Prostate gland (tissue), 2 donors: ENCODE results near the gene LRP8. TPM values are rescaled to one million over a fixed set of nuclear protein-coding genes. Genes with fewer than 3 reads are reported as not detected.

ENCODE experiments used
- DNase-seq: peaks from one replicate; pipeline ENCODE4 v3.0.0-alpha.2; 2019; ENCODE audit warnings: low spot score
- H3K27ac ChIP-seq, 2 donors: fragments of 200-600 bp; sonication (generic); 2 replicates each; pipeline ENCODE4 v1.5.1; 2017 to 2019
- H3K27me3 ChIP-seq: fragments of 200-600 bp; sonication (generic); replicated peaks from 2 replicates; pipeline ENCODE4 v1.5.1; 2019; ENCODE audit not compliant: insufficient read depth
- H3K36me3 ChIP-seq, 2 donors: fragments of 200-600 bp; sonication (generic); 1 replicate in 1 of 2; 2 replicates in 1 of 2; pipeline versions ENCODE4 v1.5.1 to v1.8.1; 2017 to 2019
- H3K4me1 ChIP-seq: fragments of 200-600 bp; sonication (generic); replicated peaks from 2 replicates; pipeline ENCODE4 v1.5.1; 2019
- H3K4me3 ChIP-seq, 2 donors: fragments of 200-600 bp; sonication (generic); 2 replicates each; pipeline ENCODE4 v1.5.1; 2017 to 2019
- H3K9me3 ChIP-seq: fragments of 200-600 bp; sonication (generic); 2 replicates; pipeline ENCODE4 v1.5.1; 2017
- POLR2A ChIP-seq: fragments of 450-650 bp; IDR thresholded peaks from one replicate; pipeline ENCODE4 v1.6.1; 2016; ENCODE audit warnings: antibody characterized with exemption, mild to moderate bottlenecking
- POLR2AphosphoS5 ChIP-seq: sonication (generic); formaldehyde crosslinking; IDR thresholded peaks from one replicate; pipeline ENCODE4 v1.6.1; 2017; ENCODE audit warnings: antibody characterized with exemption
- WGBS: methylation state at CpG from one replicate; pipeline ENCODE4 v1.1.5; 2018; 5-methylcytosine and 5-hydroxymethylcytosine counted together
- intact Hi-C: fragments of 100-400 bp; cut with DNase I; formaldehyde crosslinking; loops from one replicate; pipeline ENCODE4 v1.14.2; 2022
- total RNA-seq, 2 donors: library from RNA; depleted of rRNA; stranded (reverse); fragments of >200 nt; gene quantifications; one replicate each; pipeline ENCODE4 v1.1.0, GENCODE V29; 2016
- TF ChIP-seq, protein P1 (sequence below), 4 experiments: fragments of 200-600 bp in 2 of 4; fragments of 450-650 bp in 2 of 4; sonication (generic) in 2 of 4; IDR thresholded peaks; 1 replicate in 3 of 4; 2 replicates in 1 of 4; pipeline ENCODE4 v1.5.1; 2016 to 2019; ENCODE audit warnings: antibody characterized with exemption in 4 of 4, mild to moderate bottlenecking in 2 of 4, moderate library complexity in 2 of 4

The LRP8 gene
- total RNA-seq, 2 donors from 2014 or later = 6.7 to 130 TPM

GRCh38 chr1:53255031-53255430 is 72.8 kb downstream of the LRP8 start:
- TF ChIP-seq POLR2A (no peak), POLR2AphosphoS5 (no peak)
- TF ChIP-seq, protein P1, sequence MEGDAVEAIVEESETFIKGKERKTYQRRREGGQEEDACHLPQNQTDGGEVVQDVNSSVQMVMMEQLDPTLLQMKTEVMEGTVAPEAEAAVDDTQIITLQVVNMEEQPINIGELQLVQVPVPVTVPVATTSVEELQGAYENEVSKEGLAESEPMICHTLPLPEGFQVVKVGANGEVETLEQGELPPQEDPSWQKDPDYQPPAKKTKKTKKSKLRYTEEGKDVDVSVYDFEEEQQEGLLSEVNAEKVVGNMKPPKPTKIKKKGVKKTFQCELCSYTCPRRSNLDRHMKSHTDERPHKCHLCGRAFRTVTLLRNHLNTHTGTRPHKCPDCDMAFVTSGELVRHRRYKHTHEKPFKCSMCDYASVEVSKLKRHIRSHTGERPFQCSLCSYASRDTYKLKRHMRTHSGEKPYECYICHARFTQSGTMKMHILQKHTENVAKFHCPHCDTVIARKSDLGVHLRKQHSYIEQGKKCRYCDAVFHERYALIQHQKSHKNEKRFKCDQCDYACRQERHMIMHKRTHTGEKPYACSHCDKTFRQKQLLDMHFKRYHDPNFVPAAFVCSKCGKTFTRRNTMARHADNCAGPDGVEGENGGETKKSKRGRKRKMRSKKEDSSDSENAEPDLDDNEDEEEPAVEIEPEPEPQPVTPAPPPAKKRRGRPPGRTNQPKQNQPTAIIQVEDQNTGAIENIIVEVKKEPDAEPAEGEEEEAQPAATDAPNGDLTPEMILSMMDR (IDR thresholded peaks at IDR 0.05) = no peak
- Histone ChIP-seq H3K36me3 (no peaks in the 10 kb centered on the region), H3K27ac (no peak overlapping the region), H3K4me1 (no peaks in the 10 kb centered on the region), H3K27me3 (no peaks in the 10 kb centered on the region), H3K4me3 (no peak overlapping the region), H3K9me3 (no peaks in the 10 kb centered on the region)
- DNase-seq = no peak
- intact Hi-C loops = no loop called here
- 97% methylated on average over 4 of the region's 4 CpGs for WGBS

DNA sequence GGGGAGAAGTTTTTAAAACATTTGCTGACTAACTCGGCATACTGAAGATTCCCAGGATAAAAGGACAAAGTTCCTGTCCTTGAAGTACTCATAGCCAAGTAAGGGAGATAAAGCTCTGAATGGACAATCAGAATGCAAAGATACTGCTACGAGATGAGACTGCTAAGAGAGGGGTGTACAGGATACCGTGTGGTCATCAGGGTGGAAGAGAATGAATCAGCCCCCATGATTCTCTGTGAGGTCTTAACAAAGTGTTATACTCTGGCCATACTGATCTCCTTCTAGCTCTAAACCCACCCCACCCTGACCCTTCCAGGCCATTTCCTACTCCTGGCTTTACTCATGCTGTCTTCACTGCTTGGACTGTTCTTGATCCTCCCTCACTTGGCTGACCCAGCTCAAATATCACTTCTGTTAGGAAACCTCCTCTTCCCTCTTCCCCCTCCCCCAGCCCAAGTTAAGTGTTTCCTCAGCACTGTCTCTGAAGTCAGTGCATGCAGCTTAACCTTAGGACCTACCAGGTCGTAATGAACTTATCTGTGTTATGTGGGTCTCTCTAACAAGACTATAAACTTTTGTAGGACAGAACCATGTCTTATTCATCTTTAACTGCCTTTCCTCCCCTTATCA is 73.7 kb downstream of the LRP8 start:
- no peak overlapping the region for H3K4me3 ChIP-seq
- intact Hi-C loops = no loop called here
- 82% methylated on average over 4 of the region's 4 CpGs for WGBS

DNA sequence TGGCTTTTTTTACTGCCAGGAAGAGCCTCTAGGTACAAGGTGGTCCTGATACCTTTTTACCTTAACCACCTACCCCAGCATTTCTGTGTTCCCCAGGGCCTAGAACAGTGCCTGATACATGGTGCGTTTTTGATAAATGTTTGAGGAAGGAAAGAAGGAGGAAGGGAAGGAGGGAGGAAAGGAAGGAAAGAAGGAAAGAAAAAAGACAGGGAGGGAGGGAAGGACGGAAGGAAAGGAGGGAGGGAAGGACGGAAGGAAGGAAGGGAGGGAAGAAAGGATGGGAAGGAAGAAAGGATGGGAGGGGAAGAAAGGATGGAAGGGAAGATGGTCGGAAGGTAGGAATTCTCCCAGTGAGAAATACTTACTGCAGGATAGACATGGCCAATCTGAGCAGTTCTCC is 77.5 kb downstream of the LRP8 start:
- no peak for DNase-seq
- intact Hi-C loops = no loop called here
- Histone ChIP-seq H3K9me3 (no peaks in the 10 kb centered on the region), H3K4me1 (no peaks in the 10 kb centered on the region), H3K4me3 (no peak overlapping the region), H3K27me3 (no peaks in the 10 kb centered on the region), H3K27ac (no peak overlapping the region), H3K36me3 (no peaks in the 10 kb centered on the region)
- TF ChIP-seq, protein P1 (IDR thresholded peaks at IDR 0.05) = no peak
- TF ChIP-seq POLR2A (no peak), POLR2AphosphoS5 (no peak)
- WGBS = 97% methylated on average over 4 of the region's 4 CpGs

More for the DNA sequence above, 73.7 kb downstream of the LRP8 start:
- TF ChIP-seq POLR2A (no peak), POLR2AphosphoS5 (no peak)
- TF ChIP-seq, protein P1 (IDR thresholded peaks at IDR 0.05) = no peak
- H3K27me3 ChIP-seq = no peaks in the 10 kb centered on the region
- DNase-seq = no peak
- H3K9me3 ChIP-seq = no peaks in the 10 kb centered on the region
- H3K36me3 ChIP-seq = no peaks in the 10 kb centered on the region
- no peaks in the 10 kb centered on the region for H3K4me1 ChIP-seq
- H3K27ac ChIP-seq = no peak overlapping the region

GRCh38 chr1:53249706-53250105 is 78.2 kb downstream of the LRP8 start:
- no peaks in the 10 kb centered on the region for H3K27me3 ChIP-seq
- no peak overlapping the region for H3K4me3 ChIP-seq
- DNase-seq = no peak
- H3K27ac ChIP-seq = no peak overlapping the region
- 62% methylated on average over 3 of the region's 3 CpGs for WGBS
- H3K36me3 ChIP-seq = no peaks in the 10 kb centered on the region
- TF ChIP-seq POLR2AphosphoS5 (no peak), POLR2A (no peak)
- TF ChIP-seq, protein P1 (IDR thresholded peaks at IDR 0.05) = no peak
- H3K4me1 ChIP-seq = no peaks in the 10 kb centered on the region
- intact Hi-C loops = no loop called here
- no peaks in the 10 kb centered on the region for H3K9me3 ChIP-seq
